Mucosa of descending colon (tissue), 3 donors: ENCODE data around the gene FBXL12. TPM values are rescaled to one million over a fixed set of nuclear protein-coding genes. Genes with fewer than 3 reads are reported as not detected.

ENCODE experiments used
- ATAC-seq: fragments of 200-7000 bp; cut with Tn5 transposase; one replicate; pipeline ENCODE4 v1.9.1; 2020; ENCODE audit warnings: mild to moderate bottlenecking, moderate library complexity
- DNase-seq, 3 donors: peaks; one replicate each; pipeline ENCODE4 v3.0.0-alpha.2; 2020
- H3K36me3 ChIP-seq: fragments of 200-600 bp; one replicate; pipeline ENCODE4 v1.8.0; 2021; ENCODE audit warnings: low read depth, mild to moderate bottlenecking
- H3K4me1 ChIP-seq: fragments of 200-600 bp; one replicate; pipeline ENCODE4 v1.8.0; 2021; ENCODE audit warnings: low read depth, mild to moderate bottlenecking
- H3K4me3 ChIP-seq: fragments of 200-600 bp; one replicate; pipeline ENCODE4 v1.8.0; 2021; ENCODE audit warnings: mild to moderate bottlenecking
- H3K9me3 ChIP-seq: fragments of 200-600 bp; one replicate; pipeline ENCODE4 v1.8.0; 2021; ENCODE audit warnings: mild to moderate bottlenecking
- intact Hi-C, 2 donors: fragments of 100-400 bp; cut with DNase I in 1 of 2; cut with micrococcal nuclease in 1 of 2; formaldehyde crosslinking; loops; one replicate each; pipeline versions ENCODE4 v1.11.0 to v1.11.1; 2022; cut with DNase I, micrococcal nuclease
- long read RNA-seq, 2 donors: library from polyadenylated mRNA; unstranded; transcript quantifications; one replicate each; pipeline ENCODE4 v2.0.0, GENCODE V29; 2019 to 2021
- total RNA-seq, 3 donors: library from RNA; stranded (reverse); fragmentation: NEBNext Ultra II Directional in 2 of 3; extraction: Animal tissue kit (Norgen Biotek cat#: 25700) in 2 of 3; gene quantifications; one replicate each; pipeline versions ENCODE4 v1.2.1 to v1.2.4, GENCODE V29; 2021 to 2023
- TF ChIP-seq, protein P1 (sequence below): fragments of 200-600 bp; IDR thresholded peaks from one replicate; pipeline ENCODE4 v1.8.0; 2022; ENCODE audit warnings: antibody characterized with exemption, mild to moderate bottlenecking
- donor health status: DM: no; HTN: no; CAD: no; lungs with moderate emphysema.
- donor health status: DM: no; HTN: no; CAD: no.
- donor health status: DM: no; HTN: yes; CAD: no.

FBXL12 gene, protein sequence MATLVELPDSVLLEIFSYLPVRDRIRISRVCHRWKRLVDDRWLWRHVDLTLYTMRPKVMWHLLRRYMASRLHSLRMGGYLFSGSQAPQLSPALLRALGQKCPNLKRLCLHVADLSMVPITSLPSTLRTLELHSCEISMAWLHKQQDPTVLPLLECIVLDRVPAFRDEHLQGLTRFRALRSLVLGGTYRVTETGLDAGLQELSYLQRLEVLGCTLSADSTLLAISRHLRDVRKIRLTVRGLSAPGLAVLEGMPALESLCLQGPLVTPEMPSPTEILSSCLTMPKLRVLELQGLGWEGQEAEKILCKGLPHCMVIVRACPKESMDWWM
- total RNA-seq, result 10 to 100 TPM; 25.7 to 36.1 (median 31.3) TPM
- long read RNA-seq, donor 1, transcript FBXL12-206 (3 exons, 1,843 nt), result minor isoform, 6 of 39 reads
- long read RNA-seq, donor 1, transcript FBXL12-201 (3 exons, 1,852 nt), result major isoform, 23 of 39 reads
- long read RNA-seq, donor 1, partial matches to known transcripts, result 2 of 39 reads
- long read RNA-seq, donor 1, other reads (novel, unspliced or antisense), result 1 of 39 reads
- long read RNA-seq, donor 2, transcript FBXL12-201 (3 exons, 1,852 nt), result major isoform, 13 of 22 reads
- long read RNA-seq, donor 2, partial matches to known transcripts, result 2 of 22 reads
- long read RNA-seq, donor 2, other reads (novel, unspliced or antisense), result 2 of 22 reads

DNA sequence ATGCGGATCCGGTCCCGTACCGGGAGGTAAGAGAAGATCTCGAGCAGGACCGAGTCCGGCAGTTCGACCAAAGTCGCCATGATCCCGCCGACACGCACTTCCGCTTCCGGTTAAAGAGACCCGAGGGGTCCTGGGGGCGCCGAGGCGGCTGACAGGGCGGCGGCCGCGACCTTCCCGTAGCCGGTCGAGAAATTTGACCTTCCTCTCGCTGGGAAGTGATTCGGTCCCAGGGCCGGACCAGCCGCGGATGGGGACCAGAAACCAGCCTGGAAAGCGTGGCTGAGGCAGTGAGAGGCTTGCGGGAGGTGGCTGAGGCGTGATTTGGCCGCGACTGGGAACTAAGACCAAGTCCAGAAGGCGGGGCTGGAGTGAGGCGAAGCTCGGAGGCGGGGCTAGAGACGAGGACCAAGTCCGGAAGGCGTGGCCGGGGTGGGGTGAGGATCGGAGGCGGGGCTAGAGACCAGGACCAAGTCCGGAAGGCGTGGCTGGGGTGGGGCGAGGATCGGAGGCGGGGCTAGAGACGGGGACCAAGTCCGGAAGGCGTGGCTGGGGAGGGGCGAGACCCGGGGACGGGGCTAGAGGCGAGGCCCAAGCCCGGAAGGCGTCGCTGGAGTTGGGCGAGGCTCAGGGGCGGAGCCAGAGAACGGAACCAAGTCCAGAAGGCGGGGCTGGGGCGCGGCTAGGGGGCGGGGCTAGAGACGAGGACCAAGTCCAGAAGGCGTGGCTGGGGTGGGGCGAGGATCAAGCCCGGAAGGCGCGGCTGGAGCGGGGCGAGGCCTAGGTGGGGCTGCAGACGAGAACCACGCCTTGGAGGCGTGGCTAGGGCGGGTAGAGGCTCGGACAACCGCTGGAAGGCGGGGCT is at the start of gene FBXL12:
FBXL12 (minus strand) TSS at position 346 of the 862 bp plus-strand sequence; CDS start at position 80, 266 bp downstream.
- intact Hi-C loops, result no loop called here
- Histone ChIP-seq H3K36me3 (no peaks in the 10 kb centered on the region), H3K4me1 (peaks cover 15% of the 10 kb centered on the region), H3K4me3 (peak within 1 kb of the TSS; percentile 94), H3K9me3 (no peaks in the 10 kb centered on the region)
- DNase-seq (peak; percentile 100), ATAC-seq (peak; percentile 91)
- TF ChIP-seq, protein P1, sequence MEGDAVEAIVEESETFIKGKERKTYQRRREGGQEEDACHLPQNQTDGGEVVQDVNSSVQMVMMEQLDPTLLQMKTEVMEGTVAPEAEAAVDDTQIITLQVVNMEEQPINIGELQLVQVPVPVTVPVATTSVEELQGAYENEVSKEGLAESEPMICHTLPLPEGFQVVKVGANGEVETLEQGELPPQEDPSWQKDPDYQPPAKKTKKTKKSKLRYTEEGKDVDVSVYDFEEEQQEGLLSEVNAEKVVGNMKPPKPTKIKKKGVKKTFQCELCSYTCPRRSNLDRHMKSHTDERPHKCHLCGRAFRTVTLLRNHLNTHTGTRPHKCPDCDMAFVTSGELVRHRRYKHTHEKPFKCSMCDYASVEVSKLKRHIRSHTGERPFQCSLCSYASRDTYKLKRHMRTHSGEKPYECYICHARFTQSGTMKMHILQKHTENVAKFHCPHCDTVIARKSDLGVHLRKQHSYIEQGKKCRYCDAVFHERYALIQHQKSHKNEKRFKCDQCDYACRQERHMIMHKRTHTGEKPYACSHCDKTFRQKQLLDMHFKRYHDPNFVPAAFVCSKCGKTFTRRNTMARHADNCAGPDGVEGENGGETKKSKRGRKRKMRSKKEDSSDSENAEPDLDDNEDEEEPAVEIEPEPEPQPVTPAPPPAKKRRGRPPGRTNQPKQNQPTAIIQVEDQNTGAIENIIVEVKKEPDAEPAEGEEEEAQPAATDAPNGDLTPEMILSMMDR, result no peak

DNA sequence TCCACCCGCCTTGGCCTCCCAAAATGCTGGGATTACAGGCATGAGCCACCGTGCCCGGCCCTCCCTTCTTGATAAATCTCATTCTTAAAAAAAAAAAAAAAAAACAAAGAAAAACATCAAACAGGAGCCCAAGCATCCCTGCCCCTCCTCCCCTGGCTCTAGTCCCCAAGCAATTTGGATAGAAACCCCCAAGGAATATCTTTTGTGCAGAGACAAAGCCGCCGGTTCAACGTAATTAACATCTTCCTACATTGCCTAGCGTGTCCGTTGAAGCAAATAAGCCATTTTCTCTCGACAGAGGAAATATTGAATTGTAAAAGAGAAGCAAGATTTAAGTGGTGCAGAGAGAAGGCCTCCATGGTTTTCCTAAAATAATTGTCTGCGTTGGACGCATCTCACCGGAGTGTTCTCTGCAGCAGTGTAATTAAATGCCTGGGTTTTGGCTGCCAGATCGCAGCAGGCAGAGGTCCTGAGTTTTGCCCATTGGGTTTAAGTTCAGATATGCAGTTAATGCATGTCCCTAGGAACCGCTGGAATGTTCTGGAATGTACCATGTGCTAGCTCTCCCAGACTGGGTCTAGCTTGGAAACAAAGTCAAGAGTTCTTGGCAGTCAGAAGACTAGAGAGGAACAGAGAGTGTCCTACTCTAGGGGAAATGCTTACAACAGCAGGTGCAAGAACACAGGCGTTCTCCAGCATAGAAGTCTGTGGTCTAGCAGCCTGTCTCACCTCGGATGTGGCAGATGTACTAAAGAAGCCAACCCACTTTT is 47.0 kb upstream of the FBXL12 start:
- Histone ChIP-seq H3K4me3 (no peak overlapping the region), H3K9me3 (no peaks in the 10 kb centered on the region), H3K4me1 (no peaks in the 10 kb centered on the region), H3K36me3 (no peaks in the 10 kb centered on the region)
- ATAC-seq (peak; percentile 79), DNase-seq (peak in 1 of 3 donors; percentile 29)
- TF ChIP-seq, protein P1, result no peak
- intact Hi-C loops, result no loop called here

DNA sequence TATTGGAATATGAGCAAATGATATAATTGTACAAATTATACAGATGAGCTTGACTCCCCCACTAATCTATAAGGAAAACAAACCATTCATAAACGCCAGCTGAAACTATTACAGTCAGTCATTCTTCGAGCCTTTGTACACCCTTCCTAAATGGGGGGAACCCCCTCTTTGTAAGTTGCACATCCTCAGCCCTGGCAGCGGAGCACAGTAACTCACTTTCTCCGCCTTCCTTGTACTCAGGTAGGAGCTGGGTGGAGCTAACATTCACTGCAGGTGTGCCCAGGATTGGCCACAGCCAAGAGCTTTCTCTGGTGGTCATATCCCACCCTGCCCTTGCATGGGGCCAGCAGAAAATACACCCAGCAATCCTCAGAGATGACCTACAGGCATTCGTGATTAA is 44.9 kb upstream of the FBXL12 start:
- ATAC-seq (no peak), DNase-seq (no peak)
- no peaks in the 10 kb centered on the region for H3K36me3 ChIP-seq
- no peaks in the 10 kb centered on the region for H3K9me3 ChIP-seq
- no peak overlapping the region for H3K4me3 ChIP-seq
- intact Hi-C loops, result no loop called here
- TF ChIP-seq, protein P1, result no peak
- no peaks in the 10 kb centered on the region for H3K4me1 ChIP-seq

DNA sequence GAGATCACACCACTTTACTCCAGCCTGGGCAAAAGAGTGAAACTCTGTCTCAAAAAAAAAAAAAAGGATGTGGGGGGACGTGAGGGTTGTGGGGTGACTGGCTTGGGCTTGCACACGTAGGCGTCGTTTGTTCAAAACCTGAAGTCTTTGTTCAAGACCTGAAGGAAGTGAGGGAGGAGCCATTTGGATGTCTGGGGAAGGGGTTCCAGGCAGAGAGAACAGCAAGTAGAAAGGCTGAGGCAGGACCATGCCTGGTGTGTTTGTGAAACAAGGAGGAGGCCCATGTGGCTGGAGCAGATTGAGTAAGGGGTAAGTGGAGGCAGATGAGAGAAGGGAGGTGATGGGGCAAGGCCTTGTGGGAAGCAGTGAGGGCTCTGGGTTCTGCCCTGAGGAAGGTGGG is 44.1 kb upstream of the FBXL12 start:
- Histone ChIP-seq H3K4me1 (no peaks in the 10 kb centered on the region), H3K4me3 (no peak overlapping the region), H3K36me3 (no peaks in the 10 kb centered on the region), H3K9me3 (no peaks in the 10 kb centered on the region)
- ATAC-seq (peak; percentile 49), DNase-seq (no peak)
- TF ChIP-seq, protein P1, result no peak
- intact Hi-C loops, result no loop called here

DNA sequence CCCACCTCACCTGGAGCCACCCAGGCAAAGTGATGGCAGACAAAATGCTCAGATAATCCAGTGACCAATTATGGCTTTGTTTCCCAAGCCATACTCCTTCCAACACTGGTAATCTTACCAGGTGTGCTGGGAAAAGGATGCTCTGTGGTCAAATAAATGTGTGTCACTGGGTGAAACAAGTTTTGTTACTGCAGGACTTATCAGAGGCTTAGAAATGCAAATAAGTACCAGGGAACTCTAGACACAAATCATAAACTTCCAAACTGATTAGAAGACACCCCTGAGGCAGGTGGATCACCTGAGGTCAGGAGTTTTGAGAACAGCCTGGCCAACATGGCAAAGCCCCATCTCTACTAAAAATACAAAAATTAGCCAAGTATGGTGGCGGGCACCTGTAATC is 42.6 kb upstream of the FBXL12 start:
- intact Hi-C loops, result no loop called here
- ATAC-seq, result no peak
- no peaks in the 10 kb centered on the region for H3K9me3 ChIP-seq
- H3K4me1 ChIP-seq, result no peaks in the 10 kb centered on the region
- TF ChIP-seq, protein P1, result no peak
- H3K4me3 ChIP-seq, result no peak overlapping the region
- H3K36me3 ChIP-seq, result no peaks in the 10 kb centered on the region
- no peak for DNase-seq
